Activated naive CD8-positive, alpha-beta T cell treated with anti-CD3 and anti-CD28 coated beads, Interleukin-2, amount 50 U/mL, for 16 hours (primary cell): ENCODE results near the gene CA11.
"Not testable (repeated sequence)": the region's sequence is repeated elsewhere in the genome, so short reads cannot be mapped to it uniquely, and the experiment has no call there.

Experiments used
- DNase-seq: peaks from one replicate; pipeline ENCODE4 v3.0.0-alpha.2; 2020; ENCODE audit warnings: low read depth, low spot score

The CA11 gene

DNA sequence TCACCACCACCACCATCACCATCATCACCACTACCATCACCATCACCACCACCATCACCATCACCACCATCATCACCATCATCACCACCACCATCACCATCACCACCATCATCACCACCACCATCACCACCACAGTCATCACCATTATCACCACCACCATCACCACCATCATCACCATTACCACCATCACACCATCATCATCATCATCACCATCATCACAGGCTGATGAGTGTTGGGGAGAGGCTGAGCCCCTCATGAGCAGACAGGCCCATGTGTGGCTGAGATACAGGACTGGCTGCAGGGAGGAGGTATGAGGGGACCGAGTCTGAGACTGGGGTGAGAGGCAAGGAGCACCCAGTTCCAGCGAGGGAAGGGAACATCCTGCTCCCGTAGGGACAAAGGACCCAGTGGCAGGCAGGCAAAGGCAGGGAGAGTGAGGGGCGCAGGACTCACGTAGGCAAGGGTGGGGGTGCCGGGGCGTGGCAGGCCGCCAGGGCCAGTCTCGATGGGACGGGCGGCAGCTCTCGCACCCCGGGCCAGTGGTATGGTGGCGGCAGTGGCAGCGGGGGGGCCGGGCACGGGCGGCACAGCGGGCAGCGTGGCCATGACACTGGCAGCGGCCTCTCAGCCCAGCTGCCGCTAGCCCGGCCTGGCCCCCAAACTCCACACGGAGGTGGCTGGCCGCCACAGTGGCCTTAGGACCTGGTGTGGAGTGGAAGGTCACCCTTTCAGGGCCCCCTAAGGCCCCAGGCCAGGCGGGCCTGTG lies 24.1 kb upstream of the CA11 start:
- no peak for DNase-seq

DNA sequence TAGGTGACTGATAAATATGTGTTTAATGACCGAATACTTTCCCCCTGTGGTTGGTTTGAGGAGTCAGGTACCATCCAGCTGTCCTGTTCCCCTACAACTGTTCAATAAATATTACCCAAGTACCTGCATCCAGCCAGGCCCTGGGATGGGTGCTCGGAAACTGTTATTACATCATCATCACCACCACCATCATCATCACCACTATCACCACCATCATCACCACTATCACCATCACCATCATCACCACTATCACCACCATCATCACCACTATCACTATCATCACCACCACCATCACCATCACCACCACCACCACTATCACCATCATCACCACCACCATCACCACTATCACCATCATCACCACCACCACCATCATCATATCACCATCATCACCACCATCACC lies 22.8 kb upstream of the CA11 start:
- no peak for DNase-seq

DNA sequence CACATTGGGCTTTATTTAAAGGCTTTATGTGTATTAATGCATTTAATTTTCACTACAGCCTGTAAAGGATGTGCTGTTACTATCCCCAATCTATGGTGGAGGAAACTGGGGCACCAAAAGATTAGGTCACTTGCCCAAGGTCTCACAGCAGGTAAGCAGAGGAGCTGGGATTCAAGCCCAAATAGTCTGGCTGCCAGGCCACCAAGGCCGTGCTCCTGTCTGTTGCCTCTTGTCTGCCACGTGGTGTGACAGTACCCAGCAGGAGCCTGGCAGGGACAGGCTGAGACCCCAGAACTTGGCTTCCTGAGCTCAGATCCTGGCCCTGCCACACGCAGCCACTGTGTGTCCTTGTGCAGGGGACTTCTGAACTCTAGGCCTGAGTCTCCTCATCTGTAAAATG lies 22.3 kb upstream of the CA11 start:
- no peak for DNase-seq

DNA sequence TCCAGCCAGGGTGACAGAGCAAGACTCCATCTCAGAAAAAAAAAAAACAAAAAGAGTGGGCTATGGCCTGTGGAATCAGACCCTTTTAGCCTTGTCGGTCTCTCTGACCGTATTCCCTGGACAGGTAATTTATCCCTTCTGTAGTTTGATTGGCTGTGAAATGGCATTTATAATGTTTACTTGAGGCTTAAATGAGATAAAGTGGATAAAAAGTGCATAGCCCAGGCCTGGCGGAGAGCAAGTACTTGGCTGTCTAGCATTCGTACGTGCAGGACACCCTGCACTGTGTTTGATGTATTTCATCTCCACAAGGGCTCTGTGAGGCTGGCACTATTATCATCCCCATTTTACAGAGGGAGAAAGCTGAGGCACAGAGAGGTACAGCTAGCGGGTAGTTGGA lies 19.8 kb upstream of the CA11 start:
- DNase-seq, result no peak

DNA sequence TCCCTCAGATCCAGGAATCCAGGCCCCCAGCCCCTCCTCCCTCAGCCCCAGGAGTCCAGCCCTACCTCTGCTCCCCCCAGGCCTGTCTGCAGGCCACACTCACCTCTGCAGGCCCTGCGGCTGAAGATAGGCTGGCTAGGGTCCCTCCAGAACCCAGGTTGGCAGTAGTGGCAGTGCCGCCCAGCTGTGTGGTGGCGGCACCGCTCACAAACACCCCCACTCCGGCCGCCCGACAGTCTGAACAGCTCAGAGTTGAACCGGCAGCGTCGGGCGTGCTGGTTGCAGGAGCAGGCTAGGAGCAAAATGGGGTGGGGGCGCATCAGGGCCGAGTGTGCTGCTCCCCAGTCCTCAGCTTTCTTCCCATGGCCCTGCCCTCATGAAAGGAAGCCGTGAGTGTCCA lies 18.5 kb upstream of the CA11 start:
- no peak for DNase-seq

DNA sequence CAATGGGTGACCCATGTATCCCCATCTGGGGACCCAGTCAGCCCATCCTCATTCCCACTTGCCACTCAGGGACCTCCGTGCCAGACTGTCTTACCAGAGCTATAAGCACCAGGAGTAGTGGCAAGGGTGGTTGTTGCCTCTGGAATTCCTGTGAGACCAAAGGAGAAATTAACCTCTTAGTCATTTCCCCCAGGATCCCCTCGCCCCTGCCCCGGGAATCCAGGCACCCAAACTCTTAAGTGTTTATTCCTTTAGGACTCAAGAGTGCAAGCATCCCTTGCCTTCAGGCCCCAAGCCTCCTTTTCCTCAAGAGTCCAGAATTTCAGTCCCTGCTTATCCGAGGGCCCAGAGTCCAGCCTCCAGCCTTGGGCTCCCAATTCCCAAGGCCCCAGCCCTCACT lies 17.7 kb upstream of the CA11 start:
- no peak for DNase-seq

DNA sequence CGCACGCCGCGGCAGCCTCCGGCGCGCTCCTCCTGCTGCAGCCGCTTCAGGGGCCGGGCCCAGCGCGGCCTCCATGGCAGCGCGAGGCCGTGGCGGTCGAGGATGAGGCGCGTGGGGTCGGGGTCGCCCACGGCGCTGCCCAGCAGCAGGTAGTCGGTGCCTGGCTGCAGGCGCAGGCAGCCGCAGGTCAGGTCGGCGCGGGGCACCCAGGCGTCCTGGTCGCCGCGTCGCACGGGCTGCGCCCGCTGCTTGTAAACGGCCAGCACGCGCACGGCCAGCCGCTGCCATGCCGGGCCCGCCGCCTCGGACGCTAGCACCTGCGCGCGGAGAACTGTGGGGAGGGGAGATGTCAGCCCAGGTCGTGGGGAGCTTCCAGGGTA lies 15.7 kb upstream of the CA11 start:
- no peak for DNase-seq

DNA sequence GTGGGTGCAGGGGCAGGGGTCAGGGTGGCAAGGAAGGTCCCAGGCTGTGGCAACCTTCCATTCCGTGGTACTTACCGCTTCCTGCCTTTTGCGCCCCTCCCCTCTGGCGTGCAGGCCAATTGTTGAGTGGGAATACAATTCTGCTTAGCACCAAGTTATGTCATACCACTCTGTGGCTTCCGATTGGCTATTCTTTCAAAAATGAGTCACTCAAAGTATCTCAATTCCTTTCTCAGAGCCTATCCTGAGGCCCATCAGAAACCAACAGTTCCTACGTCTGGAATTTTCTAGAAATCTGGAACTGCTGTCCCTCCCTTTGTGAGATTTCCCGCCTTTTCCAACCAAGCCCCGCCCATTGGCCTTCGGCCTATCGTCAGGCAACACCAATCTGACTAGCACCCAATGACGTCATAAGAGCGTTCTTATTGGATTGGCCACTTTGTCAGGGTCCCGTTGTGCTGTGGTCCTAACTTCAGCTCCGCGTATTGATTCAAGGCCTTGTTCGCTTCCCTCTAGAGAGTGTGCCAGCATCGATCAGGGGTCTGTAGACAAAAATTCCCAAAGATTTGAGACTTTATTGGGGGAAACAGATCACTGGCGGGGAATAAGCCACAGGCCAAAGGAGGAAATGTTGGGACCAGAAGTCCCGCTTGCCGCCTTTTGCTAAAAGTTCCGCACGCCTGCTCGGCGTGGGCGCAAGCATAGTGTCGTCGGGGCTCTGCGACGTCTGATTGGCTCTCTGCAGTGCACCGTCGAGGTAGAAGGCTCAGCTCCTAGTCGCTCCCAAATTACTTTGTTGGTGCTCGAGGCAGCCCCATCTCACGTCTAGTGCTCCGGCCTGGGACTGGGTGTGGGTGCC lies 15.1 kb upstream of the CA11 start:
- peak; percentile 68 for DNase-seq

DNA sequence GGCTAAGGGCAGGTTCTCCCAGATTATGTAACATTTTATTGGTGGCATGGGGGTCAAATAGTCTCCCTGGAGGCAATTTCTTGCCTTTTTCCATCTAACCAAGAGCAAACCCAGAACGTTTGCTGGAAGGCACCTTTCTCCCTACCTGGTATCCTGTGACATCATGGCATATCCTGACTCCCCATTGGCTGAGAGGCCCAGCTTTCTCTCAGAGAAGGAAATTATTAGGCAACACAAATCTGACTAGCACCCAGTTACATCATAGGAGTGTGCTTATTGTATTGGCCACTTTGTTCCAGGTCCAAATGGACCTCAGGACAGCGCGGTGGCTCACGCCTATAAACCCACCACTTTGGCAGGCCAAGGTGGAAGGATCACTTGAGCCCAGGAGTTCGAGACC lies 13.8 kb upstream of the CA11 start:
- DNase-seq, result no peak

DNA sequence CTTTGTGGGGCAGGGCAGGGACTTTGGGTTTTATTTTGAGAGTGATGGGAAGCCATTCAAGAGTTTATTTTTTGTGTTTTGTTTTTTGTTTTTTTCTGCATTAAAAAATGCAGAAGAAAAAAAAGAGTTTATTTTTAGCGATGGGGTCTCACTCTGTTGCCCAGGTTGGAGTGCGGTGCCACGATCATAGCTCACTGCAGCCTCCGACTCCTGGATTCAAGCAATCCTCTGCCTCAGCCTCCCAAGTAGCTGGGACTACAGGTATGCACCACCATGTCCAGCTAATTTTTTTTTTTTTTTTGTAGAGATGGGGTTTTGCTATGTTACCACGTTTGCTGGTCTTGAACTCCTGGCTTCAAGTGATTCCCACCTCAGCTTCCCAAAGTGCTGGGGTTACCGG lies 12.5 kb upstream of the CA11 start:
- DNase-seq, result no peak

DNA sequence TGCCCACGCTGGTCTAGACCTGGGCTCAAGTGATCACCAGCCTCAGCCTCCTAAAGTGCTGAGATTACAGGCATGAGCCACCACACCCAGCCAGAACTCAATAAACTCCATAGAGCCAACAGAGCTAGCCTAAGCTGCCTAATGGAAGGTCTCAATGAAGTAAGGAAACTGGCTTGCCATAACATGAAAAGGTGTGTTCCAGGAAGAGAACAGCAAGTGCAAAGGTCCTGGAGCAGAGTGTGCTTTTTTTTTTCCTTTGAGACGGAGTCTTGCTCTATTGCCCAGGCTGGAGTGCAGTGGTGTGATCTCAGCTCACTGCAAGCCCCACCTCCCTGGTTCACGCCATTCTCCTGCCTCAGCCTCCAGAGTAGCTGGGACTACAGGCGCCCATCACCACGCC lies 11.8 kb upstream of the CA11 start:
- DNase-seq, result not testable (repeated sequence)

DNA sequence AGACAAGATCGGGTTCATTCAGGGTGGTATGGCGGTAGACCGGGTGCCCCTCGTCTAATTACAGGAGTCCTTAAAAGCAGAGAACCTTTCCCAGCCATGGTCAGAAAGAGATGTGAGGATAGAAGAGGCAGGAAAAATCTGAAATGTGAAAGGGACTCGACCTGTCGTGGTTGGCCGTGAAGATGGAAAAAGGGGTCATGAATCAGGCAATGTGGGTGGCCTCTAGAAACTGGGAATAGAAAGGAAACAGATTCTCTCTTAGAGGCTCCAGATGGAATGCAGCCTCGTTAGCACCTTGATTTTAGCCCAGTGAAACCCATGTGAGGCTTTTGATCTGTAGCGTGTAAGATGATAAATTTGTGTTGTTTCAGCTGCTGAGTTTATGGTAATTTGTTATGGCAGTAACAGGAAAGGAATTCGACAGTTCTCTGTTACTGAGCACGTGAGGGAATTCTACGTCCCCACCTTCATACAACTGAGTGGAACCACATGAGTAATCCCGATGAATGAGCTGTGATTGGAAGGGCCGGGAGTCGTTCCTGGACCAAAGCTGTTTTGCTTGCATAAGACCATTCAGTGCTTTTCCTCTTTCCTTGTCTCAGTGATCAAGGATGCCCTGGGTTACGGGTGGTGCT lies 11.0 kb upstream of the CA11 start:
- no peak for DNase-seq

DNA sequence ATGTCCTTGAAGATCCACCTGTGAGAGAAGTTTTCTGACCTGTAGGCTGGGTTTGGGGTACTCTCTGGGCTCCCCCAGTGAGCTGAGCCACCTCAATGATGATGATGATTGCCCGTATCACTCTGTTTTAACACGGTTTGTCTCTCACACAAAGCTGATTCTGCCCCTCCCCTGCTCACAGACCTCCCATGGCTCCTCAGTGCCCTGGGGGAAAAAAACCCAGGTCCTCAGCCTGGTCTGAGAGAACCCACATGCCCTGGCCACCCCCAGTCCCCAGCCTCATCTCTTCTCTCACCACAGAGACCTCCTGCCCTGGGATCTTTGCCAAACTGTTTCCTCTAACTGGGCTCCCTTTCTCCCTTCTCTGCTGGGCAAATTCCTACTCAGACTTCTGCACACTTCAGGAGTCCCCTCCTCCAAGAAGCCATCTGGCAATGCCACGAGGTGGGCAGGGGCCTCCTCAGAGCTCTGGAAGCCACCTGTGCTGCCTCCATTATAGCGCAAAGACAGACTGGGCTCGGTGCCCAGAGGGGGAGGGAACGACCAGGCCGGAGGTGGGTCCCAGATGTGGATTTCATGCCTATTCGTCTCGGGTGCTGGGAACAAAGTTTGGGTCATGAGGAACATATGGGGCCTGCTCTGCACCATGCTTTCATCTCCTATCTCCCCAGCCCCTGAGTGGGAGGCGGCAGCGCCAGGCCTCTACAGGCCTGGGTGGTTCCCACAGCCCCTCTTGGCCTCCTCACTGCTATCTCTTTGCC lies 8.5 kb upstream of the CA11 start:
- DNase-seq, result no peak

DNA sequence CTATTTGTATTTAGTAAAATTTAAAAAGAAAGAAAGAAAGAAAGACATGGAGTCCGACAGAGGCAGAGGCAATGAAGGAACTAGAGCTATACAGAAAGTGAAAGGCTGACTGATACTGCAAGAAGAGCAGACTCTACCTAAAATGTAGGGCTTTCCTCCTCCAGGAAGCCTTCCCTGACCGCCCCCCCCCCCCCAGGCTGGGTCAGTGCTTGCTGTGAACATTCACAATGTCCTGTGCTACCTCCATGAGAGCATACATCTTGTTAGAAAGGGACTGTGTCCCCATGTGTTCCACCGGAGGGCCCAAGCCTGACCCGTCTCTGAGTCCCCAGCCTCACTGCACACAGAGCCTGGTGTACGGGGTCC lies 5.7 kb upstream of the CA11 start:
- no peak for DNase-seq

DNA sequence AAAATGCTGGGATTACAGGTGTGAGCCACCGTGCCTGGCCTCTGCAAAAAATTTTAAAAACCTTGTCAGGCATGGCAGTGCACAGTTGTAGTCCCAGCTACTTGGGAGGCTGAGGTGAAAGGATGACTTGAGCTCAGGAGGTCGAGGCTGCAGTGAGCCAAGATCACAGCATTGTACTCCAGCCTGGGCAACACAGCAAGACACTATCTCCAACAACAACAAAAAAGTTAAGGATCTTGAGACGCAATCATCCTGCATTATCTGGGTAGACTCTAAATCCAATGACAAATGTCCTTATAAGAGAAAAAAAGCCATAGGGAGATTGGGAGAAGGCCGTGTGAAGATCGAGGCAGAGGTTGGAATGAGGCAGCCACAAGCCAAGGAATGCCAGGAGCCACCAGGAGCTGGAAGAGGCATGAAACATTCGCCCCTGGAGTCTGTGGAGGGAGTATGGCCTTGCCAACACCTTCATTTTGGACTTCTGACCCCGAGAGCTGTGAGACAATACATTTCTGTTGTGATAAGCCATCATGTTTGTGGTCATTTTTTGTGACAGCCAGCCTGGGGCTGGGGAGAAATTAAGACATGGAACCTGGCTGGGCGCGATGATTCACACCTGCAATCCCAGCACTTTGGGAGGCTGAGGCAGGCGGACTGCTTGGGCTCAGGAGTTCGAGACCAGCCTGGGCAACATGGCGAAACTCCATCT lies 5.1 kb upstream of the CA11 start:
- no peak for DNase-seq

DNA sequence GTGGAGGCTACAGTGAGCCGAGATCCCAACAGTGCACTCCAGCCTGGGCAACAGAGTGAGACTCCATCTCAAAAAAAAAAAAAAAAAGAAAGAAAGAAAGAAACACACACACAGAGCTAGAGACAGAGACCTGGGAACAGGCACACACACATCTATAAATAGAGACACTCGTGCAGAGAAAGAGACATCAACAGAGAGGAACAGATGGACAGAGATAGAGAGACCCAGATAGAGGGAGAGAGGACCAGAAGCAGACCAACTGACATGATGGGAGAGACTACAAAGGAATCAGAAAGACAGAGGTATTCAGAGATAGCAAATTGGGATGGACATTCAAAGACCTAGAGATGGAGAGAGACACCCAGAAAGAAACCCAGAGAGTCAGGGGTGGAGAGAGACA lies 2.1 kb upstream of the CA11 start:
- no peak for DNase-seq

DNA sequence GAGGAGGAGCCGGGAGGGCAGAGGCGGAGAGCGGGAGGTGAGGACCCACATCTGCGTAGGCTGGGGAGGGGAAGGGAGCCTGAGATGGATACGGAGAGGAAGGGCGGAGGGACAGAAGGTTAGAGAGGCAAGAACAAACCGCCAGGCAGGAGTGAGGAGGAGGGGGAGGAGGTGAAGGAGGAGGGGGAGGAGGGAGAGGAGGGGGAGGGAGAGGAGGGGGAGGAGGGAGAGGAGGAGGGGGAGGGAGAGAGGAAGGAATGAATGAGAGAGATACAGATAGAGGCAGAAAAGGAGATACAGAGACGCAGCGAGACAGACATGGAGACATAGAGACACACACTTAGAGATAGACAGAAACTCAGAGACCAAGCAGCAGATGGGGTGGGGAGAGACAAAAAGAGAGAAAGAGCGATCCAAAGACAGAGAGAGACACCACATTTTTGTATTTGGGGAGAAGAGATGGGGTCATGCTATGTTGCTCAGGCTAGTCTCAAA lies 782 bp upstream of the CA11 start:
- DNase-seq, result no peak

DNA sequence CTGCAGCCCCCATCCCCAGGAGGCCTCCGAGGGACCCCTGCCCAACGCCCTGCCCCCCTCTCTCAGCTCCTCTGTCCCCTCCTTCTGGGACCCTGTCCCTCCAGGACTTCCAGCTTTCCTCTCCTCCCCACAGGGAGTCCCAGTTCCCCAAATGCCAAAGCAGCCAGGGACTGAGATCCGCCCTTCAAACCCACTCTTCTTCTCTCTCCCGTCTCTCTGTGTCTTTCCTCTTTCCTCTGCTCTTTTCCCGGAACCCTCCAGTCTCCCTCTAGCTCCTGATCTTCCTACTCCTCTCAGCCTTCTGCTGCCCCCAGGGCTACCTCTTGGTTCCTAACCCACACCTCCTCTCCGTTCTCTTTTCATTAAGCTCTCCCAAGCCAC lies 377 bp downstream of the CA11 start:
- no peak for DNase-seq

DNA sequence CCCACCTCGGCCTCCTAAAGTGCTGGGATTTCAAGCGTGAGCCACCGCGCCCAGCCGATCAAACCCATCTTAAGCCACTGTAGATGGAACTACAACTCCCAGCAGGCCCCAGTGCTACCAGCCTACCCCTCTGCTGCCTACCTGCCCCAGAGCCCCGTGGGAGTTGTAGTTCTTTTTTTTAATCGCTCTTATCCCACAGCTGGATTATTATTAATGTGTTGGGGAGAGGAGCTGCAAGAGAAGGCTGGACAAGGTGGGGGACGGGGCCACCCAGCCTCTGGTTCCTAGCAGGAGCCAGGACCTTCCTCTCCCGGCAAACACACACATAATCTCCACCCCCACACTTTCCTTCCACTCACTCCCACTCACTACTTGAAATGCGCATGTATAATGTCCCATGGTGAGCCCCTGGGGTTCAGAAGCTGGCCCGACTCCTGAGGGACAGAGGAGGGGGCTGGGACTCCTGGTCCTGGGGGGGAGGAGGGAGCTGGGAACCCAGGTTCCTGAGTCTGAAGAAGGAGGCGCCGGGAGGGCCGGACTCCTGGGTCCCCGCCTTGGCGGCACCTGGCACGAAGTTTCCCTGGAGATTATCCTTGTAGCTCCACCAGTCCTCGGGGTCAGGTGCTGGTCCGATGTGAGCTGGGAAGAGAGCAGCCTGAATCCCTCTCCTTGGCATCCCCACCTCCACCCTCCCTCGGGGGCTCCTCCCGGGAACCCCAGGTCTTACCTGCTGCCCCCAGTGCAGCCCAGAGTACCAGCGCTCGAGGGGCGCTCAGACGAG lies 958 bp downstream of the CA11 start:
- peak; percentile 39 for DNase-seq

DNA sequence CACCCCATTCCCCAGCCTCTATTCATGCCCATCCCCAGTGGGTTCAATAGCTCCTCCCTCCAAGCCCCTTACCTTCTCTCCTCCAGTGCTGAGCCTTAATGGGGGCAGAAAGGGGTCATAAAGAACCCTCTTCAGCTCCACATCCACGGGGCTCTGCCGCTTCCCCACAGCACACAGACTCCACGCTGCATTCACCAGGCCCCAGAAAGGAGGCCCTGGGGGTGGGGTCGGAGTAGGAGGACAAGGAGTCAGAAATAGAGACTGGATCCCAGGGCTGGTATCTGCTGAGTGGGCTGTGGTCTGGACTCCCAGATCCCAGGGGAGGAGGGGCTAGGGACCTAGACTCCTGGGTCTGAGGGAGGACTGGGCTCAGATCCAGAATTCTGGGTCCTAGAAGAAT lies 1.6 kb downstream of the CA11 start:
- DNase-seq, result no peak

DNA sequence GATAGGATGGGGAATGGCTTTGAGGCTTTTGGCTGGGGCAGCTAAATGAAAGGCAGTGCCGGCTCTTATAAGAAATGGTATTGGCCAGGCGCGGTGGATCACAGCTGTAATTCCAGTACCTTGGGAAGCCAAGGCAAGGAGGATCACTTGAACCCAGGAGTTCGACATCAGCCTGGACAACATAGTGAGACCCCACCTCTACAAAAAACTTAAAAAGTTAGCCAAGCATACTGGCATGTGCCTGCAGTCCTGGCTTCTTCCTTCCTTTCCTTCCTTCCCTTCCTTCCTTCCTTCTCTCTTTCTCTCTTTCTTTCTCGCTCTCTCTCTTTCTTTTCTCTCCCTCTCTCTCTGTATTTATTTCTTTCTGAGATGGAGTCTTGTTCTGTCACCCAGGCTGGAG lies 3.1 kb downstream of the CA11 start:
- no peak for DNase-seq
